Measurements from ENCODE around the gene TSPO. TPM values are rescaled to one million over a fixed set of nuclear protein-coding genes. Genes with fewer than 3 reads are reported as not detected.

Gene TSPO
- total and polyA plus RNA-seq, 2 of the 13 experiments (the other 11 are each of a cell fraction or from before 2014, with no cell fraction given) = 0.46 to 1.4 TPM

DNA sequence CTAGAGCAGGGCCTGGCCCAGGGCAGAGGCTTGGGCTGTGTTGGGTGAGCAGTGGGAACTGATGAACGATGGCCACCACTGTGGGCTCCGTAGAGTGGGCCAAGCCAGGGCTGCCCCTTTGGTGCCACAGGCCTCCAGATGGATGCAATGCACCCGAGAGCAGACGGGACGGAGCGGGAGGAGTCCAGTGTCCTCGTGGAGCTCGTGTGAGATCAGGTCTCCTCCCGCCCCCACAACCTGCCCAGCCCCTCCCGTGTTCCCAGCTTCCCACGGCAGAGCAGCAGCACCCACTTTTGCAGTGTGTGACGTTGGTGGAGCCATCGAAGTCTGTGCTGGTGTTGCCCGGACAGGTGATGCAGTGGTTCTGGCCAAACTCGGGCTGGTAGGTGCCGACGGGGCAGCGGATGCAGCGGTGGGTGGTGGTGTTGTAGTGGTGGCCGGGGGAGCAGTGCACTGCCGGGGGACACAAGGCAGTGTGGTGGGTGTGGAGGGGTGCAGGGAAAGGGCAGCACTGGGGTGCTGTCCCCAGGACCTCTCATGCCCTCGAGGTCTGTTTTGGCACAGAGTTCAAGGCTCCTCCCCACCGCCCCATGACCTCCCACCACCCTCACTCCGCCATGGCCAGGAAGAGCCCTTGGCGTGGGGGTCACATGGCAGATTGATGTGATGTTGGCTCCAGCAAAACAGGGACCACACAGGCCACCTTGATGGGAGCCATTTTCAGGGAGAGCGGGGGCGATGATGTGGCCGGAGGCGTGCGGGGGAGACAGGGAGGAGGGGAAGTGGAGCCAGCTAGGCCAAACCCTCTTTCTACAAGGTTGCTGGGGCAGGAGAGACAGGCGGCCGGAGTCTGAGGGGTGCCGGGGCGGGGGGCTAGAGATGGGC lies 59.5 kb downstream of the TSPO start:
- Histone ChIP-seq H3K9me3 (ENCODE audit: low read length) (no peaks in the 10 kb centered on the region), H3K27ac (ENCODE audit: extremely low read length, insufficient read depth, low read length) (no peak overlapping the region), H2AFZ (ENCODE audit: low read length) (no peak overlapping the region), H3K9ac (ENCODE audit: insufficient read depth, low read depth, low read length) (no peak overlapping the region), H3K79me2 (ENCODE audit: insufficient read depth, low read length) (no peaks in the 10 kb centered on the region), H3K27me3 (ENCODE audit: control insufficient read depth in 1 of 2, insufficient read depth in 2 of 2, low read length in 2 of 2) (peaks cover 18 to 68% of the 10 kb centered on the region in 2 experiments; a peak in 4 of 5 replicates), H3K4me1 (ENCODE audit: insufficient read depth, low read length) (no peaks in the 10 kb centered on the region), H3K4me3 (replicated peaks in 1 of 3; ENCODE audit: insufficient read depth in 1 of 3, low read depth in 2 of 3, low read length in 3 of 3) (no peak overlapping the region), H4K20me1 (ENCODE audit: insufficient read depth, low read length) (no peaks in the 10 kb centered on the region), H3K4me2 (ENCODE audit: low read depth, low read length) (no peak overlapping the region), H3K36me3 (replicated peaks in 1 of 2; ENCODE audit: control insufficient read depth in 1 of 2, insufficient read depth in 2 of 2, low read length in 2 of 2) (no peaks in the 10 kb centered on the region)
- TF ChIP-seq MAFG (CRISPR knock-in tag; IDR thresholded peaks at IDR 0.05) = no peak
- TF ChIP-seq KDM2A (CRISPR knock-in tag; IDR thresholded peaks at IDR 0.05; ENCODE audit: borderline replicate concordance, low read depth) = no peak
- no peak for TF ChIP-seq NAIF1 (CRISPR knock-in tag; IDR thresholded peaks at IDR 0.05; ENCODE audit: borderline replicate concordance)
- TF ChIP-seq KDM6A (CRISPR knock-in tag; IDR thresholded peaks at IDR 0.05; ENCODE audit: low read depth) = no peak
- no peak for TF ChIP-seq ETV6 (CRISPR knock-in tag; conservative IDR thresholded peaks at IDR 0.05)
- TF ChIP-seq, protein P1, sequence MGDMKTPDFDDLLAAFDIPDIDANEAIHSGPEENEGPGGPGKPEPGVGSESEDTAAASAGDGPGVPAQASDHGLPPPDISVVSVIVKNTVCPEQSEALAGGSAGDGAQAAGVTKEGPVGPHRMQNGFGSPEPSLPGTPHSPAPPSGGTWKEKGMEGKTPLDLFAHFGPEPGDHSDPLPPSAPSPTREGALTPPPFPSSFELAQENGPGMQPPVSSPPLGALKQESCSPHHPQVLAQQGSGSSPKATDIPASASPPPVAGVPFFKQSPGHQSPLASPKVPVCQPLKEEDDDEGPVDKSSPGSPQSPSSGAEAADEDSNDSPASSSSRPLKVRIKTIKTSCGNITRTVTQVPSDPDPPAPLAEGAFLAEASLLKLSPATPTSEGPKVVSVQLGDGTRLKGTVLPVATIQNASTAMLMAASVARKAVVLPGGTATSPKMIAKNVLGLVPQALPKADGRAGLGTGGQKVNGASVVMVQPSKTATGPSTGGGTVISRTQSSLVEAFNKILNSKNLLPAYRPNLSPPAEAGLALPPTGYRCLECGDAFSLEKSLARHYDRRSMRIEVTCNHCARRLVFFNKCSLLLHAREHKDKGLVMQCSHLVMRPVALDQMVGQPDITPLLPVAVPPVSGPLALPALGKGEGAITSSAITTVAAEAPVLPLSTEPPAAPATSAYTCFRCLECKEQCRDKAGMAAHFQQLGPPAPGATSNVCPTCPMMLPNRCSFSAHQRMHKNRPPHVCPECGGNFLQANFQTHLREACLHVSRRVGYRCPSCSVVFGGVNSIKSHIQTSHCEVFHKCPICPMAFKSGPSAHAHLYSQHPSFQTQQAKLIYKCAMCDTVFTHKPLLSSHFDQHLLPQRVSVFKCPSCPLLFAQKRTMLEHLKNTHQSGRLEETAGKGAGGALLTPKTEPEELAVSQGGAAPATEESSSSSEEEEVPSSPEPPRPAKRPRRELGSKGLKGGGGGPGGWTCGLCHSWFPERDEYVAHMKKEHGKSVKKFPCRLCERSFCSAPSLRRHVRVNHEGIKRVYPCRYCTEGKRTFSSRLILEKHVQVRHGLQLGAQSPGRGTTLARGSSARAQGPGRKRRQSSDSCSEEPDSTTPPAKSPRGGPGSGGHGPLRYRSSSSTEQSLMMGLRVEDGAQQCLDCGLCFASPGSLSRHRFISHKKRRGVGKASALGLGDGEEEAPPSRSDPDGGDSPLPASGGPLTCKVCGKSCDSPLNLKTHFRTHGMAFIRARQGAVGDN (CRISPR knock-in tag; IDR thresholded peaks at IDR 0.05) = no peak
- no peak for TF ChIP-seq ZNF879 (CRISPR knock-in tag; IDR thresholded peaks at IDR 0.05)
- TF ChIP-seq ZKSCAN8 (CRISPR knock-in tag; IDR thresholded peaks at IDR 0.05; ENCODE audit: borderline replicate concordance) = no peak
- TF ChIP-seq, protein P2, sequence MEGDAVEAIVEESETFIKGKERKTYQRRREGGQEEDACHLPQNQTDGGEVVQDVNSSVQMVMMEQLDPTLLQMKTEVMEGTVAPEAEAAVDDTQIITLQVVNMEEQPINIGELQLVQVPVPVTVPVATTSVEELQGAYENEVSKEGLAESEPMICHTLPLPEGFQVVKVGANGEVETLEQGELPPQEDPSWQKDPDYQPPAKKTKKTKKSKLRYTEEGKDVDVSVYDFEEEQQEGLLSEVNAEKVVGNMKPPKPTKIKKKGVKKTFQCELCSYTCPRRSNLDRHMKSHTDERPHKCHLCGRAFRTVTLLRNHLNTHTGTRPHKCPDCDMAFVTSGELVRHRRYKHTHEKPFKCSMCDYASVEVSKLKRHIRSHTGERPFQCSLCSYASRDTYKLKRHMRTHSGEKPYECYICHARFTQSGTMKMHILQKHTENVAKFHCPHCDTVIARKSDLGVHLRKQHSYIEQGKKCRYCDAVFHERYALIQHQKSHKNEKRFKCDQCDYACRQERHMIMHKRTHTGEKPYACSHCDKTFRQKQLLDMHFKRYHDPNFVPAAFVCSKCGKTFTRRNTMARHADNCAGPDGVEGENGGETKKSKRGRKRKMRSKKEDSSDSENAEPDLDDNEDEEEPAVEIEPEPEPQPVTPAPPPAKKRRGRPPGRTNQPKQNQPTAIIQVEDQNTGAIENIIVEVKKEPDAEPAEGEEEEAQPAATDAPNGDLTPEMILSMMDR (CRISPR knock-in tag; IDR thresholded peaks at IDR 0.05) = no peak
- TF ChIP-seq ZNF552 (CRISPR knock-in tag; IDR thresholded peaks at IDR 0.05; ENCODE audit: borderline replicate concordance) = no peak
- ChIA-PET POLR2A (no interaction called here), CTCF (ENCODE audit: low intra/inter-chr PET ratio, low total read pairs) (no interaction called here)
- FAIRE-seq (no peak), DNase-seq (ENCODE audit: low spot score) (no peak), ATAC-seq (no peak)
- intact Hi-C loops (cut with micrococcal nuclease; ENCODE audit: unreplicated experiment) = no loop called here
- in situ Hi-C loops (cut with HindIII; ENCODE audit: extremely low pct_ligation_motif_present, low pct_unique_long_range_greater_than_20kb) = no loop called here
- BruUV-seq (replicated peaks) = no TSS peak
- 45% methylated on average over 19 of the region's 34 CpGs for WGBS (ENCODE audit: low lambda C conversion rate)

All from HepG2 (cell line).